Measurements from ENCODE around the gene SLC7A10. TPM values are rescaled to one million over a fixed set of nuclear protein-coding genes. Genes with fewer than 3 reads are reported as not detected.
A peak's percentile ranks its signal among the peaks of the same experiment; 100 is the strongest.
"Not testable (repeated sequence)": the region's sequence is repeated elsewhere in the genome, so short reads cannot be mapped to it uniquely, and the experiment has no call there.

SLC7A10 gene
- total RNA-seq, 1 experiment from 2014 or later, result 2.9 TPM

DNA sequence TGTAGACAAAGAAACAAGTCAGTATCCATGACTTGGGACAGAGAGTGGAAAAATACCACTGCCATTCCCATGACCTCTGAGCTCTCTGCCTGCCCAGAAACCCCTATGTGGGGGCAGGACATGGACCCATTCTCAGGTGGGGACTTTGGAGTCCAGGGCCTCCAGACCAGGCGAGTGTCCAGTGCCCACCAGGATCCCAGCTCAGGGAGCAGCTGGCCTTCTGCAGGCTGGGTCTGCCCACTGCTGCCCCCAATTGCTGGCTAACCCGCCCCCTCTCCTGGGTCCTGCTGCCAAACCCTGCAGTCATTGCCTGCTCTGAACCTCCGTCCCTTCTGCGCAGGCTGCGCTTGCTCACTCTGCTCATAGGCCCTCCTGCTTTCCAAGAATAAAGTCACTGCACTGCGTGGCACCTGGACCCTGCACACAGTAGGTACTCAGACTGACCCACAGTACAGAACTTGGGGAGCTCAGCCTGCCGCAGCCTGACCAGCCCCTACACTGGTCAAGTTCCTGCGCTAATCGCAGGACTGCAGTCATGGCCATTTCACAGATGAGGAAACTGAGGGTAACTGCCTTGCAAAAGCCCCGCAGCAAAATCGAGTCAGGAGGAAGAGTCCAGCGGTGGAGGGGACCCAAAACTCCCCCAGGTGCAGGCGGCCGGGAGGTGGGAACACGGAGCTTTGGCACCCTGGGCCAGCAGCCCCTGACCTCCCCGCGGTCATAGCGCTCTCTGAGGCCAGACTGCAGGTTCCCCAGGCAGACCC is 774 bp downstream of the SLC7A10 start:
- H3K4me1 Mint-ChIP-seq, result peaks cover 8 to 10% of the 10 kb centered on the region in 2 experiments; a peak in 3 of 4 replicates
- H3K4me3 Mint-ChIP-seq, result peak overlapping the region; percentile 50 to 78
- H2BK120ac ChIP-seq (ENCODE audit: low read depth, low read length, poor library complexity, severe bottlenecking), result no peak overlapping the region
- H2BK15ac ChIP-seq (ENCODE audit: low read depth, low read length), result no peak overlapping the region
- no peak overlapping the region for H3K14ac ChIP-seq (ENCODE audit: insufficient read depth, low read length)
- no peak overlapping the region for H2AK5ac ChIP-seq (ENCODE audit: insufficient read length, low read length)
- no peak overlapping the region for H3K4ac ChIP-seq (ENCODE audit: low read depth, low read length)
- no peak overlapping the region for H4K5ac ChIP-seq (ENCODE audit: insufficient read length, low read depth, low read length)
- H3K9ac ChIP-seq (ENCODE audit: extremely low read depth, insufficient read length, low read length), result no peak overlapping the region
- no peak overlapping the region for H3T11ph ChIP-seq (ENCODE audit: low read length)
- H3K9me3 ChIP-seq (ENCODE audit: control insufficient read depth, low read depth, low read length), result no peaks in the 10 kb centered on the region
- peak overlapping the region; percentile 71 for H3K4me2 ChIP-seq (ENCODE audit: insufficient read depth, insufficient read length, low read length)
- no peak overlapping the region for H4K8ac ChIP-seq (replicated peaks; ENCODE audit: insufficient read length, low read depth, low read length)
- H2BK12ac ChIP-seq (ENCODE audit: insufficient read length, low read depth, low read length), result no peak overlapping the region
- no peak overlapping the region for H2BK5ac ChIP-seq (ENCODE audit: insufficient read length, low read length)
- H2BK20ac ChIP-seq (ENCODE audit: low read depth, low read length, poor library complexity, severe bottlenecking), result no peak overlapping the region
- H3K27me3 ChIP-seq (ENCODE audit: insufficient read depth, low read length), result peaks cover 17% of the 10 kb centered on the region; the same call in 1 of the 2 replicates
- WGBS (ENCODE audit: extremely low coverage, insufficient read length, low lambda C conversion rate), result no CpG with 5 or more reads among the region's 18 CpGs
- no peak for DNase-seq
- H3K27me3 Mint-ChIP-seq (ENCODE audit: low read depth), result peaks cover 67% of the 10 kb centered on the region
- no peaks in the 10 kb centered on the region for H3K79me1 ChIP-seq (ENCODE audit: insufficient read depth, low read depth, low read length, poor library complexity, severe bottlenecking)
- no peak overlapping the region for H3K18ac ChIP-seq (ENCODE audit: insufficient read length, low read depth, low read length)
- H3K9me3 Mint-ChIP-seq, result peaks cover 19 to 23% of the 10 kb centered on the region in 2 experiments
- H3K56ac ChIP-seq (ENCODE audit: insufficient read length, low read depth, low read length), result no peak overlapping the region
- no peaks in the 10 kb centered on the region for H4K20me1 ChIP-seq (ENCODE audit: control insufficient read depth, insufficient read depth, insufficient read length)
- TF ChIP-seq CTCF (conservative IDR thresholded peaks at IDR 0.05), result no peak
- peaks cover 10% of the 10 kb centered on the region for H3K23me2 ChIP-seq (ENCODE audit: insufficient read length, low read depth, low read length, poor library complexity, severe bottlenecking)
- no peak overlapping the region for H2AFZ ChIP-seq (ENCODE audit: low read length)
- H3K4me1 ChIP-seq (ENCODE audit: insufficient read depth, low read length), result no peaks in the 10 kb centered on the region
- no peak overlapping the region for H4K91ac ChIP-seq (ENCODE audit: insufficient read length, low read depth, low read length)
- H3K79me2 ChIP-seq (ENCODE audit: insufficient read depth, low read length), result no peaks in the 10 kb centered on the region
- H3K36me3 Mint-ChIP-seq (ENCODE audit: insufficient read depth in 1 of 3, low read depth in 3 of 3), result peaks cover 6 to 17% (median 7%) of the 10 kb centered on the region in 3 experiments; a peak in 5 of 7 replicates
- H3K27ac ChIP-seq (ENCODE audit: insufficient read length, low read depth, low read length), result no peak overlapping the region
- H3K27ac Mint-ChIP-seq, result no peak overlapping the region; a peak in 1 of 7 replicates
- H3K23ac ChIP-seq (ENCODE audit: insufficient read length, low read depth, low read length), result no peak overlapping the region

DNA sequence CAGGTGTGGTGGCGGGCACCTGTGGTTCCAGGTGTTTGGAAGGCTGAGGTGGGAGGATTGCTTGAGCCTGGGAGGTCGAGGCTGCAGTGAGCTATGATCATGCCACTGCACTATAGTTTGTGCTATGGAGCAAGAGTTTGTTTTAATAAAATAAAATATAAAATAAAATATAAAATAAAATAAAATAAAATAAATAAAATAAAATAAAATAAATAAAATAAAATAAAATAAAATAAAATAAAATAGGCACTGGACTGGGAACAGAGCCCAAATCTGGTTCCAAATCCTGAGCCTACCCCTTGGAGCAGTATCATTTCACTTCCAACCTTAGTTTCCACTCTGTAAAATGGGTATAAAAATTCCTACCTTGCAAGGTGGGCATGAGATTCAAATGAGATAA is 3.4 kb downstream of the SLC7A10 start:
- Mint-ChIP-seq H3K27me3 (ENCODE audit: low read depth) (peaks cover 45% of the 10 kb centered on the region), H3K4me1 (peaks cover 5 to 13% of the 10 kb centered on the region in 2 experiments; a peak in 3 of 4 replicates)
- WGBS (ENCODE audit: extremely low coverage, insufficient read length, low lambda C conversion rate), result no CpG with 5 or more reads among the region's 2 CpGs

More for the DNA sequence above, 3.4 kb downstream of the SLC7A10 start:
- H3K27me3 ChIP-seq (ENCODE audit: insufficient read depth, low read length), result peaks cover 17% of the 10 kb centered on the region; the same call in 1 of the 2 replicates
- not testable (repeated sequence) for H3K79me1 ChIP-seq (ENCODE audit: insufficient read depth, low read depth, low read length, poor library complexity, severe bottlenecking); H2BK20ac ChIP-seq (ENCODE audit: low read depth, low read length, poor library complexity, severe bottlenecking); H4K8ac ChIP-seq (replicated peaks; ENCODE audit: insufficient read length, low read depth, low read length); H3K36me3 Mint-ChIP-seq (ENCODE audit: insufficient read depth in 1 of 3, low read depth in 3 of 3); H4K20me1 ChIP-seq (ENCODE audit: control insufficient read depth, insufficient read depth, insufficient read length); H3K27ac ChIP-seq (ENCODE audit: insufficient read length, low read depth, low read length); H3K9me3 Mint-ChIP-seq; H3K79me2 ChIP-seq (ENCODE audit: insufficient read depth, low read length); H4K91ac ChIP-seq (ENCODE audit: insufficient read length, low read depth, low read length); H2BK15ac ChIP-seq (ENCODE audit: low read depth, low read length); H3K14ac ChIP-seq (ENCODE audit: insufficient read depth, low read length); H3K9me3 ChIP-seq (ENCODE audit: control insufficient read depth, low read depth, low read length); H2BK120ac ChIP-seq (ENCODE audit: low read depth, low read length, poor library complexity, severe bottlenecking); H3K27ac Mint-ChIP-seq; H3K18ac ChIP-seq (ENCODE audit: insufficient read length, low read depth, low read length); H3K4me3 Mint-ChIP-seq; H4K5ac ChIP-seq (ENCODE audit: insufficient read length, low read depth, low read length); H3K4me1 ChIP-seq (ENCODE audit: insufficient read depth, low read length); H3K4ac ChIP-seq (ENCODE audit: low read depth, low read length); H3K23me2 ChIP-seq (ENCODE audit: insufficient read length, low read depth, low read length, poor library complexity, severe bottlenecking); H3K23ac ChIP-seq (ENCODE audit: insufficient read length, low read depth, low read length); H2AK5ac ChIP-seq (ENCODE audit: insufficient read length, low read length); H2AFZ ChIP-seq (ENCODE audit: low read length); H3K4me2 ChIP-seq (ENCODE audit: insufficient read depth, insufficient read length, low read length); H3K56ac ChIP-seq (ENCODE audit: insufficient read length, low read depth, low read length); H2BK12ac ChIP-seq (ENCODE audit: insufficient read length, low read depth, low read length); H3T11ph ChIP-seq (ENCODE audit: low read length); H3K9ac ChIP-seq (ENCODE audit: extremely low read depth, insufficient read length, low read length); DNase-seq; H2BK5ac ChIP-seq (ENCODE audit: insufficient read length, low read length)
